ENCODE data around the gene ZBTB24. TPM values are rescaled to one million over a fixed set of nuclear protein-coding genes. Genes with fewer than 3 reads are reported as not detected.

The ZBTB24 gene
- total and polyA plus RNA-seq, 2 experiments from 2014 or later = 2.6 to 5.3 TPM

GRCh38 chr6:109434456-109434855, 48.6 kb downstream of the ZBTB24 start:
- Histone ChIP-seq H3K9me3 (ENCODE audit: low read depth) (no peaks in the 10 kb centered on the region), H3K4me3 (no peak overlapping the region), H3K36me3 (no peaks in the 10 kb centered on the region), H3K27ac (no peak overlapping the region), H3K4me1 (ENCODE audit: low read depth) (no peaks in the 10 kb centered on the region), H3K27me3 (no peaks in the 10 kb centered on the region)
- no peak for TF ChIP-seq CTCF (IDR thresholded peaks at IDR 0.05; ENCODE audit: low read depth, low read length)
- peak in 1 of 2 donors; percentile 60 for DNase-seq (ENCODE audit: low read depth in 1 of 2, low spot score in 1 of 2)

- Histone ChIP-seq H3K4me3 (no peak overlapping the region), H3K9me3 (ENCODE audit: low read depth) (no peaks in the 10 kb centered on the region)
Observed at GRCh38 chr6:109429496-109429895, 53.5 kb downstream of the ZBTB24 start.

GRCh38 chr6:109428889-109429477, 54.0 kb downstream of the ZBTB24 start:
- Histone ChIP-seq H3K4me1 (ENCODE audit: low read depth) (no peaks in the 10 kb centered on the region), H3K36me3 (no peaks in the 10 kb centered on the region), H3K27me3 (no peaks in the 10 kb centered on the region), H3K27ac (no peak overlapping the region), H3K4me3 (no peak overlapping the region), H3K9me3 (ENCODE audit: low read depth) (no peaks in the 10 kb centered on the region)
- peak in 1 of 2 donors; percentile 89 for DNase-seq (ENCODE audit: low read depth in 1 of 2, low spot score in 1 of 2)
- TF ChIP-seq CTCF (IDR thresholded peaks at IDR 0.05; ENCODE audit: low read depth, low read length) = no peak

More at GRCh38 chr6:109429496-109429895, 53.5 kb downstream of the ZBTB24 start:
- DNase-seq (ENCODE audit: low read depth in 1 of 2, low spot score in 1 of 2) = no peak
- Histone ChIP-seq H3K4me1 (ENCODE audit: low read depth) (no peaks in the 10 kb centered on the region), H3K27ac (no peak overlapping the region), H3K36me3 (no peaks in the 10 kb centered on the region), H3K27me3 (no peaks in the 10 kb centered on the region)
- TF ChIP-seq CTCF (IDR thresholded peaks at IDR 0.05; ENCODE audit: low read depth, low read length) = no peak

GRCh38 chr6:109424946-109425345, 58.1 kb downstream of the ZBTB24 start:
- DNase-seq (ENCODE audit: low read depth in 1 of 2, low spot score in 1 of 2) = peak in 1 of 2 donors; percentile 19
- no peak overlapping the region for H3K27ac ChIP-seq
- H3K4me1 ChIP-seq (ENCODE audit: low read depth) = no peaks in the 10 kb centered on the region

GRCh38 chr6:109421184-109421583, 61.8 kb downstream of the ZBTB24 start:
- Histone ChIP-seq H3K36me3 (no peaks in the 10 kb centered on the region), H3K27ac (no peak overlapping the region), H3K4me3 (no peak overlapping the region), H3K9me3 (ENCODE audit: low read depth) (no peaks in the 10 kb centered on the region), H3K4me1 (ENCODE audit: low read depth) (no peaks in the 10 kb centered on the region), H3K27me3 (no peaks in the 10 kb centered on the region)
- TF ChIP-seq CTCF (IDR thresholded peaks at IDR 0.05; ENCODE audit: low read depth, low read length) = no peak
- DNase-seq (ENCODE audit: low read depth in 1 of 2, low spot score in 1 of 2) = no peak

More at GRCh38 chr6:109424946-109425345, 58.1 kb downstream of the ZBTB24 start:
- Histone ChIP-seq H3K36me3 (no peaks in the 10 kb centered on the region), H3K27me3 (no peaks in the 10 kb centered on the region), H3K9me3 (ENCODE audit: low read depth) (no peaks in the 10 kb centered on the region), H3K4me3 (no peak overlapping the region)
- no peak for TF ChIP-seq CTCF (IDR thresholded peaks at IDR 0.05; ENCODE audit: low read depth, low read length)

All from cardiac muscle cell (in vitro differentiated cells and primary cell).